Fibroblast of skin of abdomen (primary cell): Measurements from ENCODE around the gene NKX6-2.

Experiments
- DNase-seq: peaks from one replicate; pipeline ENCODE4 v3.0.0-alpha.2; 2013

Gene NKX6-2

GRCh38 chr10:132735341-132735775, 50.6 kb downstream of the NKX6-2 start:
- DNase-seq: no peak

DNA sequence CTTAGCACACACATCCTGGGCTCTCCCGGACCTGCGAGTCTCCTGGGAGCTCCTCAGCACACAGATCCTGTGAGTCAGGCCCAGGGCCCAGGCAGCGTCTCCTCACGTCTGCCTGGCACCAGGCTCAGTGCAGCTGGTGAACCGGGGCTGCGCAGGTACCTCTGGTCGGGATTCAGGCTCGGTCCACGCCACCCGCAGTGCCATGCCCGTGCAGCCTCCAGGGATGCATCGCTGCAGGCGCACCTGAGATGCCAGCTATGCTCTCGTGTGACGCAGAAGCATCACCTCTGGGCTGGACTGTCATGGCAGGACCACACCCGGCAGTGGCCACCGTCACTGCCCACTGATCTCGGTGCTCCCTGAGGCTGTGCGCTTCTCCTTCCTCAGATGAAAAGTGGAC, 52.0 kb downstream of the NKX6-2 start:
- no peak for DNase-seq
